IMR-90 (cell line): ENCODE measurements around the gene PRLH. TPM values are rescaled to one million over a fixed set of nuclear protein-coding genes. Genes with fewer than 3 reads are reported as not detected.

Experiments used
- ATAC-seq: fragments of 200-7000 bp; cut with Tn5 transposase; 2 replicates; pipeline ENCODE4 v1.9.1; 2020; ENCODE audit warnings: low read depth, mild to moderate bottlenecking, moderate library complexity
- BruUV-seq: library from RNA; stranded (reverse); fragments of 400-500 nt; replicated peaks from 2 replicates; lab custom pipeline; 2021; lab: Mats Ljungman, UMichigan
- CTCF ChIA-PET: fragments of 300-600 bp; formaldehyde crosslinking; extraction: SDS; loops from one replicate; lab custom pipeline; 2021; ENCODE audit warnings: antibody characterized with exemption; lab: Yijun Ruan, JAX
- POLR2A ChIA-PET: fragments of 300-600 bp; sonication (Branson Sonifier 250); formaldehyde crosslinking; loops from one replicate; lab custom pipeline; 2022; ENCODE audit warnings: antibody characterized with exemption; ENCODE audit not compliant: unreplicated experiment; lab: Charles Lee
- DNase-seq: peaks from one replicate; pipeline ENCODE4 v3.0.0; 2013
- H2AFZ ChIP-seq: replicated peaks from 2 replicates; pipeline ENCODE3; 2013; ENCODE audit warnings: low read length, mild to moderate bottlenecking; ENCODE audit not compliant: poor library complexity
- H2AK5ac ChIP-seq: 2 replicates; pipeline ENCODE4 v1.6.1; 2013; ENCODE audit warnings: low read depth, low read length, inconsistent platforms
- H2AK9ac ChIP-seq: replicated peaks from 2 replicates; pipeline ENCODE3; 2013; ENCODE audit warnings: mild to moderate bottlenecking, low read depth, low read length, moderate library complexity; ENCODE audit not compliant: poor library complexity
- H2BK120ac ChIP-seq: 2 replicates; pipeline ENCODE4 v1.6.1; 2013; ENCODE audit warnings: low read depth, low read length, inconsistent platforms
- H2BK15ac ChIP-seq: 3 replicates; pipeline ENCODE4 v1.6.1; 2013; ENCODE audit warnings: low read depth, low read length, inconsistent platforms
- H2BK20ac ChIP-seq: 2 replicates; pipeline ENCODE4 v1.6.1; 2013; ENCODE audit warnings: low read depth, mild to moderate bottlenecking, inconsistent platforms, low read length, moderate library complexity
- H2BK5ac ChIP-seq: 2 replicates; pipeline ENCODE4 v1.6.1; 2013; ENCODE audit warnings: mild to moderate bottlenecking, low read depth, low read length, inconsistent platforms; ENCODE audit not compliant: poor library complexity, severe bottlenecking
- H3K14ac ChIP-seq: replicated peaks from 2 replicates; pipeline ENCODE4 v1.6.1; 2013; ENCODE audit warnings: low read depth, low read length, inconsistent platforms
- H3K18ac ChIP-seq: 2 replicates; pipeline ENCODE4 v1.6.1; 2013; ENCODE audit warnings: low read depth, low read length, control low read depth
- H3K23ac ChIP-seq: 2 replicates; pipeline ENCODE4 v1.6.1; 2013; ENCODE audit warnings: low read depth, low read length, inconsistent platforms
- H3K27ac ChIP-seq: 2 replicates; pipeline ENCODE4 v1.5.1; 2013; ENCODE audit warnings: mild to moderate bottlenecking, control low read depth, low read length; ENCODE audit not compliant: insufficient read depth
- H3K27me3 ChIP-seq: 2 replicates; pipeline ENCODE4 v1.6.1; 2013; ENCODE audit warnings: low read length; ENCODE audit not compliant: control insufficient read depth, insufficient read depth
- H3K36me3 ChIP-seq: 2 replicates; pipeline ENCODE4 v1.6.1; 2013; ENCODE audit warnings: low read length, mixed read lengths; ENCODE audit not compliant: control insufficient read depth, insufficient read depth
- H3K4ac ChIP-seq: 2 replicates; pipeline ENCODE4 v1.6.1; 2013; ENCODE audit warnings: low read depth, low read length, inconsistent platforms
- H3K4me1 ChIP-seq: 2 replicates; pipeline ENCODE4 v1.6.1; 2013; ENCODE audit warnings: low read length, mixed read lengths; ENCODE audit not compliant: control insufficient read depth, insufficient read depth
- H3K4me2 ChIP-seq: 2 replicates; pipeline ENCODE4 v1.6.1; 2013; ENCODE audit warnings: low read depth, mild to moderate bottlenecking, control low read depth, low read length, moderate library complexity
- H3K4me3 ChIP-seq: 2 replicates; pipeline ENCODE4 v1.5.1; 2013; ENCODE audit warnings: low read depth, mild to moderate bottlenecking, control low read depth, low read length, moderate library complexity; ENCODE audit not compliant: insufficient read depth
- H3K56ac ChIP-seq: 2 replicates; pipeline ENCODE4 v1.6.1; 2013; ENCODE audit warnings: low read length, inconsistent platforms; ENCODE audit not compliant: insufficient read depth; ENCODE audit errors: extremely low read depth
- H3K79me1 ChIP-seq, 2 experiments: 2 replicates each; pipeline ENCODE4 v1.6.1; 2013; ENCODE audit warnings: low read length in 2 of 2, inconsistent platforms in 1 of 2, low read depth in 1 of 2
- H3K9ac ChIP-seq: 2 replicates; pipeline ENCODE4 v1.6.1; 2013; ENCODE audit warnings: low read depth, low read length, control low read depth
- H3K9me1 ChIP-seq: 2 replicates; pipeline ENCODE4 v1.6.1; 2013; ENCODE audit warnings: low read length, inconsistent platforms; ENCODE audit not compliant: insufficient read depth
- H3K9me3 ChIP-seq: 2 replicates; pipeline ENCODE4 v1.6.1; 2013; ENCODE audit warnings: low read length; ENCODE audit not compliant: control insufficient read depth, insufficient read depth
- H4K20me1 ChIP-seq: 2 replicates; pipeline ENCODE4 v1.6.1; 2013; ENCODE audit warnings: low read length, inconsistent platforms; ENCODE audit not compliant: insufficient read depth
- H4K5ac ChIP-seq: 2 replicates; pipeline ENCODE4 v1.6.1; 2013; ENCODE audit warnings: mild to moderate bottlenecking, low read depth, low read length, control low read depth
- H4K8ac ChIP-seq, 2 experiments: 2 replicates each; pipeline ENCODE4 v1.6.1; 2013; ENCODE audit warnings: low read depth in 2 of 2, low read length in 2 of 2, control low read depth in 1 of 2, inconsistent platforms in 1 of 2
- H4K91ac ChIP-seq: 2 replicates; pipeline ENCODE4 v1.6.1; 2013; ENCODE audit warnings: low read depth, low read length, inconsistent platforms; ENCODE audit not compliant: insufficient read depth
- CTCF ChIP-seq: conservative IDR thresholded peaks from 2 replicates; pipeline ENCODE4 v1.5.1; 2012; ENCODE audit warnings: mild to moderate bottlenecking, low read depth, low read length, improper control_type of control experiment
- SMC3 ChIP-seq: fragments of 150-350 bp; IDR thresholded peaks from 2 replicates; pipeline ENCODE4 v1.6.1; 2016; ENCODE audit warnings: low read depth, mild to moderate bottlenecking, antibody characterized with exemption, low read length, moderate library complexity
- WGBS, 2 experiments: methylation state at CpG; one replicate each; pipeline versions ENCODE4 v1.1.5 to v1.1.7; 2013; ENCODE audit warnings: missing lambda C conversion rate in 2 of 2; ENCODE audit not compliant: insufficient read length in 1 of 2; ENCODE audit errors: extremely low coverage in 2 of 2; 5-methylcytosine and 5-hydroxymethylcytosine counted together
- dilution Hi-C: fragments of 300-500 bp; cut with HindIII; formaldehyde crosslinking; loops from one replicate; pipeline ENCODE4 v1.14.3; 2018; ENCODE audit warnings: low sequenced_read_pairs; ENCODE audit not compliant: unreplicated experiment
- in situ Hi-C: fragments of 300-500 bp; cut with MboI; formaldehyde crosslinking; loops from 3 replicates; pipeline ENCODE4 v1.14.3; 2019; ENCODE audit warnings: low sequenced_read_pairs, inconsistent platforms, mixed read lengths
- intact Hi-C: fragments of 100-400 bp; cut with micrococcal nuclease; formaldehyde crosslinking; loops from 2 replicates; pipeline ENCODE4 v1.10.0; 2022
- polyA plus RNA-seq, 3 experiments: library from polyadenylated mRNA; depleted of rRNA; stranded (reverse); fragments of >200 nt; gene quantifications; 2 replicates each; pipeline ENCODE4 v1.2.3, GENCODE V29; 2012; ENCODE audit warnings: low replicate concordance in 1 of 3
- total RNA-seq: library from RNA; depleted of rRNA; stranded (reverse); fragments of >200 nt; gene quantifications from 2 replicates; pipeline ENCODE4 v1.2.3, GENCODE V29; 2012

Gene PRLH
- total and polyA plus RNA-seq, 2 of the 4 experiments (the other 2 are of a cell fraction), result not detected

DNA sequence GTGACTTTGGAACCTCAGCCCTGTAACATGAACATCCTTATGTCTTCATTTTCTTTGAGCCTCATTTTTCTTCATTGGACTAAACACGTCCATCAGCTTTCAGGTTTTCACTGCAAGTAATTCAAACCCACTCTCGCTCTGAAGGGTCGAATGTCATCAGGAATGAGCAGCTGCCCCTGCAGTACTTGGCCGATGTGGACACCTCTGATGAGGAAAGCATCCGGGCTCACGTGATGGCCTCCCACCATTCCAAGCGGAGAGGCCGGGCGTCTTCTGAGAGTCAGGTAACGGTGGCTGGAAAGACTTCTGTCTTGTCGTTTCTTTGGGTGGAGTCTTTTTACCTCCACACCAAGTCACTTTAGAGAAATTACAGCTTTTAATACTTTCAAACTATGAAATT, 39.1 kb upstream of the PRLH start:
- no peak overlapping the region for H2BK15ac ChIP-seq
- no peak overlapping the region for H3K14ac ChIP-seq
- peaks cover 3% of the 10 kb centered on the region for H3K36me3 ChIP-seq
- no peaks in the 10 kb centered on the region for H3K9me3 ChIP-seq
- no peak overlapping the region for H3K23ac ChIP-seq
- H3K4me3 ChIP-seq, result no peak overlapping the region
- no peak overlapping the region for H4K91ac ChIP-seq
- no peaks in the 10 kb centered on the region for H4K20me1 ChIP-seq
- H2AK9ac ChIP-seq, result no peak overlapping the region
- CTCF ChIA-PET, result no interaction called here
- H3K79me1 ChIP-seq, result no peaks in the 10 kb centered on the region
- H2AK5ac ChIP-seq, result no peak overlapping the region
- ATAC-seq, result no peak
- no TSS peak for BruUV-seq
- H3K56ac ChIP-seq, result no peak overlapping the region
- dilution Hi-C loops (no loop called here), intact Hi-C loops (no loop called here), in situ Hi-C loops (no loop called here)
- H4K8ac ChIP-seq, result no peak overlapping the region
- POLR2A ChIA-PET, result no interaction called here
- H3K18ac ChIP-seq, result no peak overlapping the region
- 48% methylated on average over 2 of the region's 11 CpGs; no CpG with 5 or more reads in 1 of the 2 experiments for WGBS, 2 experiments
- no peak overlapping the region for H2BK20ac ChIP-seq
- no peak overlapping the region for H3K27ac ChIP-seq
- no peak overlapping the region for H3K4me2 ChIP-seq
- no peak overlapping the region for H3K4ac ChIP-seq
- no peaks in the 10 kb centered on the region for H3K4me1 ChIP-seq
- H3K27me3 ChIP-seq, result no peaks in the 10 kb centered on the region
- no peak overlapping the region for H3K9ac ChIP-seq
- H4K5ac ChIP-seq, result no peak overlapping the region
- H3K9me1 ChIP-seq, result no peaks in the 10 kb centered on the region
- no peak for DNase-seq
- no peak overlapping the region for H2AFZ ChIP-seq
- no peak overlapping the region for H2BK120ac ChIP-seq
- no peak overlapping the region for H2BK5ac ChIP-seq
- TF ChIP-seq CTCF (no peak), SMC3 (no peak)
